Hindlimb muscle (tissue), 1 donor: Measurements from ENCODE around the gene MTHFD2L. TPM values are rescaled to one million over a fixed set of nuclear protein-coding genes. Genes with fewer than 3 reads are reported as not detected.

Experiments used
- DNase-seq: peaks from one replicate; pipeline ENCODE4 v3.0.0-alpha.2; 2013
- polyA plus RNA-seq: library from polyadenylated mRNA; unstranded; fragments of 120-200 nt; gene quantifications from one replicate; pipeline ENCODE4 v1.2.1, GENCODE V29; 2013; ENCODE audit not compliant: insufficient read length

Gene MTHFD2L
- polyA plus RNA-seq, 1 donor: 13.6 TPM

DNA sequence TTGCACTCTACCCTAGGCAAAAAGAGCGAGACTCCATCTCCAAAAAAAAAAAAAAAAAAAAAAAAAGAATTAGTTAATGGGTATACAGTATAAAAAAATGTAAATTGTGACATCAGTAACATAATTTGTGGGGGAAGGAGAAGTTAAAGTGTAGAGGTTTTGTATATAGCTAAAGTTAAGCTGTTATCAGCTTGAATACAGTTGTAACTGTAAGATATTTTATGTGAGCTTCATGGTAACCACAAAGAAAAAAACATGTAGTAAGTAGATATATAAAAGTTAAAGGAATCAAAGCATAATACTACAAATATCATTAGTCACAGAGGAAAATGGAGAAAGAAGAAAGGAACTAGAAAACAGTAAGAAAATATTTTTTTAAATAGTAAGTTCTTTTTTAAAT is 97.2 kb downstream of the MTHFD2L start:
- DNase-seq: no peak

- DNase-seq: peak; percentile 19
Observed at GRCh38 chr4:74258963-74259362, 101.0 kb downstream of the MTHFD2L start.

GRCh38 chr4:74260036-74260435 is 102.1 kb downstream of the MTHFD2L start:
- no peak for DNase-seq

- DNase-seq: no peak
Observed at GRCh38 chr4:74262522-74262921, 104.6 kb downstream of the MTHFD2L start.

GRCh38 chr4:74263551-74263950 is 105.6 kb downstream of the MTHFD2L start:
- DNase-seq: no peak

GRCh38 chr4:74266081-74266480 is 108.2 kb downstream of the MTHFD2L start:
- no peak for DNase-seq

DNA sequence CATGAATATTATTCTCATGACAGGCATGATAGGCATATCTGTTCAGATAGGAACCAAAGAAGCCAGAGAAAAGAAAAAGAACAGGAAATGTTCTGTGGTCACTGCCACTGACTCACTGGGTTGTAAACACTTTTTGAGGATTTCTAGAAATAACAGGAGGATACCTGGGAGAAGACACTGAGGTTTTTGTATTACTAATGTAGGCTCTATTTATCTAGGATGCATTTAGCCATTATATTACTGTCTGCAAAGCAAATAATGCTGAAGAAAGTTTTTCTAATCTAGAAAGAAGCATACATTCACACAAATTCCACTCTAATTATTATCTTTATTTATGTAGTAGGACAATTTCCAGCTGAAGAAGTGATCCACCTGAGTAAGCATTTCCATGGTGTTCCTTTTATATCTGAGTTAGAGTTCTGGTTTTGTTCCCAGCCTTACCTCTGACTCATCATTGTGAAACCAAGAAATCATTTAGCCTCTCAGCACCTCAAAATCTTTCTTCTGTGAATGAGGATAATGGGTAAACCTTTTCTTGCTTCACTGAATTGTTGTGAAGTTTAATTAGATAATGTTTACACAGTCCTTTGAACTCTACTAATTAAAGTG is 110.2 kb downstream of the MTHFD2L start:
- DNase-seq: no peak

- DNase-seq: no peak
Observed at GRCh38 chr4:74268643-74269042, 110.7 kb downstream of the MTHFD2L start.

- no peak for DNase-seq
Observed at GRCh38 chr4:74278490-74278889, 120.6 kb downstream of the MTHFD2L start.

GRCh38 chr4:74279716-74280115 is 121.8 kb downstream of the MTHFD2L start:
- no peak for DNase-seq

- DNase-seq: no peak
Observed at GRCh38 chr4:74282926-74283325, 125.0 kb downstream of the MTHFD2L start.

- DNase-seq: no peak
Observed at GRCh38 chr4:74283614-74284013, 125.7 kb downstream of the MTHFD2L start.

DNA sequence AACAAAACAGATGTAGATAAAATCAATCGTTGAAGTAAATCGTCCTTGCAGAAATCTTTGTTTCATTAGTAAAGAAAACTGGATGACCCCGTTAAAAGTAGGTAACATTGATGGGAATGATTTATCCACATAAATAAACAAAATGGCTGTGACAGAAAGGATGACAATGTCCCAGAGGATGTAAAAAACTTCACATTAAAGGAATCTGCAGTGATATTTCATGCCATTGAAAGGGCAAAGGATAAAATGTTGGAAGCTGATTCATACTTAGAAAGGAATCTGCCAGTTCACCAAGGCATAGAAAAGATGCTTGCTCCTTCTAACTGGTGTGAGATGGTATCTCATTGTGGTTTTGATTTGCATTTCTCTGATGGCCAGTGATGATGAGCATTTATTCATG is 126.1 kb downstream of the MTHFD2L start:
- no peak for DNase-seq

GRCh38 chr4:74287164-74287563 is 129.2 kb downstream of the MTHFD2L start:
- DNase-seq: no peak

DNA sequence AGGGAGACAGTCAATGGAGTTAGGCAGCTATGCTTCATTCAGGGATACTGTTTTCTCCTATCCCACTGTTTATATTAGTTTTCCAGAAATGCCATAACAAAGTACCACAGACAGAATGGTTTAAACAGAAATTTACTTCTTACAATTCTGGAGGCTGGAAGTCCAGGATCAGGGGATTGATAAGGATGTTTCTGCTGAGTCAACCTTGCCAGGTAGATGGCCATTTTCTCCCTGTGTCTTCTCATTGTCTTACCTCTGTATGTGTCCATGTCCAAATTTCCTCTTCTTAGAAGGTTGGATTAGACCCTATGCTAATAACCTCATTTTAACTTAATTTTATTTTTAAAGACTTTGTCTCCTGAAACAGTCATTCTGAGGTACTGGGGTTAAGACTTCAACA is 129.9 kb downstream of the MTHFD2L start:
- DNase-seq: no peak

GRCh38 chr4:74291471-74291870 is 133.6 kb downstream of the MTHFD2L start:
- no peak for DNase-seq

DNA sequence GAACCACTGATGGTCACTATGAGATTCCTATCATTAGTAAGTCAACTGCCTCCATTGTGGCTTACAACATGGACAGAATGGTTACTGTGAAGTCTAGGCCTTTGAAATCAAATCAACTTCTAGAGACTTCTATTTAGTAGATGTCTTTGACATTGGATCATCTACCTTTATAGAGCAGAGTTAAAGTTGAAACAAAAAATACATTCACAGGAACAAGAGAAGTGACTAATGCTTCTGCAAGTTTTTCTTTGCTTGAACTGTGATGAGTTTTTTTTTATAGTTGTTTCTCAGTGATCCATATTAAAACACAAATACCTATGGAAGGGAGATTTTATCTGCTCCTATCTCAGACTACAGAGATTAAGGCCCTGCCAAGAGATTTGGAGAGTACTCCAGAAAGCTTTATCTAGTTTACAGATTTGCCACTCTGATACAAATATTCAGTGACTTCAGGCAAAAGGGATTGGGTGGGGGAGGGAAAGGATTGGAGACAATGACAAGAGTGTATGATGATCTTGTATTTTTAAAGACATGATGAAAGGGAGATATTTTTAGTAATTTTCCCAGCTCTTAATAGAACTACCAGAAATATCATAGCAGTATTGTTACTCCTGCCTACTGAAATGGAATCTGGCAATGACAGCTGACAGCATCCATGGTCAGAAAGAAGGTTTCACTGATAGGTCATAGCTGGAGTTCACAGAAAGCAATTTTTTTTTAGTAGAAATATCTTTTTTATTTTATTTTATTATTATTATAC is 134.4 kb downstream of the MTHFD2L start:
- DNase-seq: no peak

DNA sequence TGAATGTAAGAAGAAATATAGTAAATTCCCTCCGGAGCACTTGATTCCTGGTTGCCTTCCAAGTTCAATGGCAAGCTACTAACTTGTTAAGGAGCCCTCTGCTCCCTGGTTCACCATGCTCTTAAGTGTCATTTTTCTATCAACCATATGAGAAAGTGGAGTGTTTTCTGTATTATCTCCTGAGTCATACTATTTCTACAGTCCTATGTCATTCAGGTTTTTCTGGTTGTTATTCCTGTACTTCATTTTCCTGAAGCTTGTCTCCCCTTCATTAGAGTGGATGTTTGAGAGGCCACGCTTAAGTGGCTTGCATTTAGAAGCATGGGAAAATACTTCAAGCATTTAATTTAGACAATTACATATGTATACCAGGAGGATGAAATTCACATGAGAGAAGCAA is 135.6 kb downstream of the MTHFD2L start:
- DNase-seq: no peak

DNA sequence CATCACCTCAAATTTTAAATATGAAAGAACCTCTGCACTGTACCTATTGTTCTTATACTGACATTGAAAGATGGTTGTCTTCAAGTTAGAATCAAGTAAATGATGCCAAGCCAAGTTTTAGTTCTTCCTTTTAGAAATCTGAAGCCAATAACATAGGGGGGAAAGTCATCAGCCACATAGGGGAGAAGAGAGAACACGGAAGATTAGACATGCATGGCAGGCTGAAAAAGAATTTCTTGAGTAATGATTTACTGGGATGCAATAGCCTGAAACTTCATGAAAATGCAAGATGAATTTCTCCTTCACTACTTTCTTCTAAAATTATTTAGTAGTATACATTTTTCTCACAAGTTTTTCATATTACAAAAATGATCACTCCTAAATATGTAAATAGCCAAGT is 136.8 kb downstream of the MTHFD2L start:
- DNase-seq: no peak

DNA sequence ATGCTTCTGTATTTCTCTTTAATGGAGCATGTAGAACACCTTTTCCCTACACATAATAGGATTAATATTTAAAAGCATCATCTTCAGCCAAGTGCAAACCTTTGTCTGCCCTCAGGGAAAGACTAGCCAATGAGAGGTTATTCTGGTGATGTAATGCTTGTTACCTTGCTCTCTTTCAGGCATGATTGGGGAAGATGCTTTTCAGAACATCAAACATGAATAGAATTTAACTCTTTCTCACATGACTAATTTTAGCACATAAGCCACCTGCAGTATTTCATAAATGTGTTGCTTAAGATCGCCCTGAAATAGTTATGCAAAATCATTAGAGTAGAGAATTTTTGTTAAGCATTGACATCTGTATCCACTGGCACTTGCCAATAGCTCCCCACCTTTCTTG is 139.6 kb downstream of the MTHFD2L start:
- no peak for DNase-seq

- no peak for DNase-seq
Observed at GRCh38 chr4:74304095-74304625, 146.2 kb downstream of the MTHFD2L start.

GRCh38 chr4:74305000-74305399 is 147.1 kb downstream of the MTHFD2L start:
- no peak for DNase-seq

DNA sequence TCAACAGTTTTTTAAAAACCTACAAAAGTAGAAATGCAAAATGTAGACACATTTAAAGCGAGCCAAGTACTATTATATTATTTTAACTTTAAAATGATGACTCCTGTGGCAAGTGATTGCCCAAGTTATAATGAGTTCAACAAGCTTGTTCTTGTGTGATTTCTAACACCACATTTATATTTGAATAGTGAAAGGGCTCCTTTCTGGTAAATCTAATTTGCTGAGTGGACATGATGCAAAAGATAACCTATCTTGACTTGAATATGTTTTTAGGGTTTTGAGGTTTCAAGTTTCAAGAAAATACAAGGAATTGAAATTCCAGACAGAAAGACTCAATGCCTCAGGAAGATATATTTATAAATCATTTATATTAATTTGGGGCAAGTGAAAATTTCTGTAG is 149.3 kb downstream of the MTHFD2L start:
- no peak for DNase-seq

DNA sequence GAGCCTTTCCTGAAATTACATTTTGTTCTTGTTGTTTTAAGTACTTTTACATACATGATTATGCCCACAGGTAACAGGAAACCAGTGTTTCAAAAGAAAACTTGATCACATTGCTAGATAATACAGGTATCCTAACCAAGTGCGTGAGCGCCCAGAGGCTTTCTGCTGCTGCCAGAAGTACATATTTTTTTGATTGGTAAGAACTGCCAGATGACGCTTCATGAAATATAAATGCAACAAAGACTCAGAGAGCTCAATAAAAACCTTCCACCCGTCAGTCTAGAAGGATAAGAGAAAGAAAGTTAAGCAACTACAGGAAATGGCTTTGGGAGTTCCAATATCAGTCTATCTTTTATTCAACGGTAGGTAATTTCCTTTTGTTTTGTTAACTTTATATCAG is 150.3 kb downstream of the MTHFD2L start, which contains the start of gene EPGN:
TSS of gene EPGN (plus strand) at position 256 of the 400 bp plus-strand sequence. CDS start at position 320, 64 bp downstream.
- no peak for DNase-seq
